NT2/D1 (cell line): ENCODE data around the gene APOA5.

Experiments used
- DNase-seq: peaks from one replicate; pipeline ENCODE4 v3.0.0-alpha.2; 2011; ENCODE audit warnings: low read depth, low spot score
- H3K27me3 ChIP-seq: 2 replicates; pipeline ENCODE4 v1.6.0; 2011; ENCODE audit warnings: mild to moderate bottlenecking; ENCODE audit not compliant: insufficient read length, insufficient read depth
- H3K36me3 ChIP-seq: 2 replicates; pipeline ENCODE4 v1.6.1; 2011; ENCODE audit warnings: mild to moderate bottlenecking, low read length, mixed read lengths; ENCODE audit not compliant: insufficient read depth, insufficient read length
- H3K4me1 ChIP-seq: 2 replicates; pipeline ENCODE4 v1.5.1; 2011; ENCODE audit not compliant: insufficient read depth, insufficient read length
- H3K4me3 ChIP-seq: 2 replicates; pipeline ENCODE4 v1.5.1; 2011; ENCODE audit warnings: low read depth; ENCODE audit not compliant: insufficient read length
- H3K9ac ChIP-seq: 2 replicates; pipeline ENCODE4 v1.6.0; 2011; ENCODE audit warnings: low read depth; ENCODE audit not compliant: insufficient read length
- H3K9me3 ChIP-seq: 2 replicates; pipeline ENCODE4 v1.5.1; 2011; ENCODE audit warnings: mild to moderate bottlenecking, low read length; ENCODE audit not compliant: insufficient read depth
- SUZ12 ChIP-seq: IDR thresholded peaks from 2 replicates; pipeline ENCODE4 v1.6.1; 2011; ENCODE audit not compliant: insufficient read length, insufficient read depth; ENCODE audit errors: extremely low read depth
- YY1 ChIP-seq: IDR thresholded peaks from 2 replicates; pipeline ENCODE4 v1.6.1; 2011; ENCODE audit not compliant: insufficient read length, insufficient read depth
- ZNF274 ChIP-seq: IDR thresholded peaks from 2 replicates; pipeline ENCODE4 v1.6.1; 2011; ENCODE audit warnings: mild to moderate bottlenecking, low read depth, low read length

Gene APOA5

DNA sequence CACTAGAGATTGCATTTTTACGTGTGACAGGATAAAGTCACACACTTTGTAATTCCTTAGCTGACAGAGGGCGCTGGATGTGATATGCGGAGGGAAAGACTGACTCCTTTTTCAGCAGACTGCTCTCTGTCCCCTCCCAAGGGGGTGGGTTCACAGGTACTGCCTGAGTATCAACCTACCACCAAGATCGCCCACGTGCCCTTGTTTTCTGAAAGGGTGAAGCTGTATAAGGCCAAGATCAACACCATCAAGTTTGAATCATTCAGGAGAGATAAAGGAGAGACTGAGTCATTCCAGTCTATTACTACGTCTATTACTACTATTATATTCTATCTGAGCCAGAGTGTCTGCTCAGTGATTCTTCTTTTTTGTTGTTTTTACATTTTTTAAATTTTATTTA lies 49.6 kb downstream of the APOA5 start:
- no peaks in the 10 kb centered on the region for H3K9me3 ChIP-seq
- H3K36me3 ChIP-seq = peaks cover 8% of the 10 kb centered on the region
- DNase-seq = no peak
- TF ChIP-seq ZNF274 (no peak), SUZ12 (no peak), YY1 (no peak)
- no peak overlapping the region for H3K4me3 ChIP-seq
- peaks cover 3% of the 10 kb centered on the region for H3K4me1 ChIP-seq
- H3K27me3 ChIP-seq = no peaks in the 10 kb centered on the region
- H3K9ac ChIP-seq = no peak overlapping the region

DNA sequence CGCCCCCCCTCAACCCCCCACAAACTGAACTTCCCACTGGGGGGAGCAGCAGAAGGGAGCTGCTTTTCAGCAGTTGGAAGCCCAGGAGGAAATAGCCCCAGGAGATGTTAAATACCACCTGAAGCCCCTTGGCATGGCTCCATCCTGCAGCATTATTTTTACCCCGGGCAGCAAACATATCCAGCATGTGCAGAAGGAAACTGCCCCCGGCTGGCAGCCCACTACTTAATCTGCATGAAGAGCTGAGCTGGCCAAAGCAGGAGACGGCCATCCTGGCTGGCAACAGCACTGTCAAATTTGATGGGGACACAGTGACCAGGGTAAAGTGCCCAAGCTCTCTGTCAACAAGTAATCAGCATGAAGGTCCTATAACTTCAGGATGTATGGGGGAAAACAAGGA lies 50.9 kb downstream of the APOA5 start:
- Histone ChIP-seq H3K27me3 (no peaks in the 10 kb centered on the region), H3K4me3 (no peak overlapping the region), H3K36me3 (no peaks in the 10 kb centered on the region), H3K4me1 (peaks cover 3% of the 10 kb centered on the region), H3K9ac (no peak overlapping the region), H3K9me3 (no peaks in the 10 kb centered on the region)
- no peak for TF ChIP-seq ZNF274
- TF ChIP-seq SUZ12 = no peak
- TF ChIP-seq YY1 = no peak
- no peak for DNase-seq
